Liver (tissue), 9 donors: ENCODE data around the gene COL27A1. TPM values are rescaled to one million over a fixed set of nuclear protein-coding genes. Genes with fewer than 3 reads are reported as not detected.

Experiments
- DNase-seq: peaks from one replicate; pipeline ENCODE4 v3.0.0-alpha.2; 2017; ENCODE audit warnings: low spot score
- H3K27ac ChIP-seq, 2 donors: one replicate each; pipeline ENCODE4 v1.7.0; 2013; ENCODE audit warnings: inconsistent platforms in 2 of 2, low read length in 2 of 2, control low read depth in 1 of 2, low read depth in 1 of 2, mild to moderate bottlenecking in 1 of 2
- H3K27me3 ChIP-seq, 4 donors: one replicate each; pipeline versions ENCODE4 v1.6.1 to v1.7.0; 2013; ENCODE audit warnings: low read length in 3 of 4, inconsistent platforms in 1 of 4, mild to moderate bottlenecking in 1 of 4, moderate library complexity in 1 of 4; ENCODE audit not compliant: control insufficient read depth in 4 of 4, insufficient read depth in 4 of 4
- H3K36me3 ChIP-seq, 4 donors: one replicate each; pipeline versions ENCODE4 v1.6.1 to v1.7.0; 2013; ENCODE audit warnings: low read length in 3 of 4, mild to moderate bottlenecking in 3 of 4, low read depth in 1 of 4, moderate library complexity in 1 of 4; ENCODE audit not compliant: control insufficient read depth in 4 of 4, insufficient read depth in 3 of 4
- H3K4me1 ChIP-seq, 4 donors: one replicate each; pipeline versions ENCODE4 v1.6.1 to v1.7.0; 2013; ENCODE audit warnings: low read length in 3 of 4, mild to moderate bottlenecking in 3 of 4, moderate library complexity in 1 of 4; ENCODE audit not compliant: control insufficient read depth in 4 of 4, insufficient read depth in 4 of 4
- H3K4me3 ChIP-seq, 3 donors: one replicate each; pipeline versions ENCODE4 v1.6.1 to v1.7.0; 2013; ENCODE audit warnings: low read length in 3 of 3, control low read depth in 1 of 3, low read depth in 1 of 3, mild to moderate bottlenecking in 1 of 3
- H3K9ac ChIP-seq, 2 donors: one replicate each; pipeline ENCODE4 v1.7.0; 2013; ENCODE audit warnings: low read length in 2 of 2, mild to moderate bottlenecking in 2 of 2, moderate library complexity in 2 of 2, control low read depth in 1 of 2, low read depth in 1 of 2
- H3K9me3 ChIP-seq, 4 donors: one replicate each; pipeline versions ENCODE4 v1.6.1 to v1.7.0; 2013; ENCODE audit warnings: low read length in 3 of 4; ENCODE audit not compliant: control insufficient read depth in 4 of 4
- EGR1 ChIP-seq, 2 donors: IDR thresholded peaks; 2 replicates each; pipeline ENCODE4 v1.6.1; 2016 to 2018; ENCODE audit warnings: antibody characterized with exemption in 2 of 2, low read depth in 2 of 2
- FOXA1 ChIP-seq: IDR thresholded peaks from 2 replicates; pipeline ENCODE4 v1.6.1; 2016; ENCODE audit warnings: antibody characterized with exemption
- FOXA2 ChIP-seq: IDR thresholded peaks from 2 replicates; pipeline ENCODE4 v1.6.1; 2016; ENCODE audit warnings: antibody characterized with exemption
- GABPA ChIP-seq, 2 donors: IDR thresholded peaks in 1 of 2; conservative IDR thresholded peaks in 1 of 2; 2 replicates each; pipeline ENCODE4 v1.6.1; 2016; ENCODE audit warnings: antibody characterized with exemption in 2 of 2, mild to moderate bottlenecking in 1 of 2, moderate library complexity in 1 of 2
- HNF4A ChIP-seq, 2 donors: conservative IDR thresholded peaks; 2 replicates each; pipeline ENCODE4 v1.6.1; 2016; ENCODE audit warnings: antibody characterized with exemption in 2 of 2, mild to moderate bottlenecking in 2 of 2
- HNF4G ChIP-seq: IDR thresholded peaks from 2 replicates; pipeline ENCODE4 v1.6.1; 2016; ENCODE audit warnings: antibody characterized with exemption
- JUND ChIP-seq, 2 donors: IDR thresholded peaks; 2 replicates each; pipeline ENCODE4 v1.6.1; 2016; ENCODE audit warnings: antibody characterized with exemption in 2 of 2
- MAX ChIP-seq: IDR thresholded peaks from 2 replicates; pipeline ENCODE4 v1.6.1; 2016; ENCODE audit warnings: antibody characterized with exemption
- NR2F2 ChIP-seq: IDR thresholded peaks from 2 replicates; pipeline ENCODE4 v1.6.1; 2016; ENCODE audit warnings: antibody characterized with exemption
- RAD21 ChIP-seq, 2 donors: IDR thresholded peaks; 2 replicates each; pipeline ENCODE4 v1.6.1; 2016; ENCODE audit warnings: antibody characterized with exemption in 2 of 2, mild to moderate bottlenecking in 2 of 2
- REST ChIP-seq: IDR thresholded peaks from 2 replicates; pipeline ENCODE4 v1.6.1; 2016; ENCODE audit warnings: antibody characterized with exemption, mild to moderate bottlenecking
- RXRA ChIP-seq, 2 donors: IDR thresholded peaks; 2 replicates each; pipeline ENCODE4 v1.6.1; 2017 to 2018; ENCODE audit warnings: antibody characterized with exemption in 2 of 2, mild to moderate bottlenecking in 1 of 2
- SP1 ChIP-seq: IDR thresholded peaks from 2 replicates; pipeline ENCODE4 v1.6.1; 2018; ENCODE audit warnings: antibody characterized with exemption, mild to moderate bottlenecking
- TAF1 ChIP-seq: conservative IDR thresholded peaks from 2 replicates; pipeline ENCODE4 v1.6.1; 2016; ENCODE audit warnings: antibody characterized with exemption, mild to moderate bottlenecking
- YY1 ChIP-seq: IDR thresholded peaks from 2 replicates; pipeline ENCODE4 v1.6.1; 2016; ENCODE audit warnings: antibody characterized with exemption, mild to moderate bottlenecking
- ZBTB33 ChIP-seq: IDR thresholded peaks from 2 replicates; pipeline ENCODE4 v1.6.1; 2016; ENCODE audit warnings: antibody characterized with exemption
- WGBS: extraction: QIAGEN DNeasy Blood & Tissue Kit; methylation state at CpG from one replicate; pipeline ENCODE4 v1.1.7; 2013; 5-methylcytosine and 5-hydroxymethylcytosine counted together
- polyA plus RNA-seq, 2 donors: library from polyadenylated mRNA; stranded (reverse) in 1 of 2; unstranded in 1 of 2; fragments of 200-250 nt in 1 of 2; fragments of >200 nt in 1 of 2; fragmentation: Nextera tagmentation in 1 of 2; extraction: Ambion mirVana in 1 of 2; gene quantifications; one replicate each; pipeline versions ENCODE4 v1.2.1 to v1.2.3, GENCODE V29; 2013 to 2015
- total RNA-seq, 2 donors: library from RNA; depleted of rRNA; stranded (reverse); fragments of >200 nt; gene quantifications; one replicate each; pipeline ENCODE4 v1.2.3, GENCODE V29; 2014
- TF ChIP-seq, protein P1 (sequence below): IDR thresholded peaks from 2 replicates; pipeline ENCODE4 v1.6.1; 2016; ENCODE audit warnings: antibody characterized with exemption
- TF ChIP-seq, protein P2 (sequence below): fragments of 150-350 bp; IDR thresholded peaks from 2 replicates; pipeline ENCODE4 v1.5.1; 2017; ENCODE audit warnings: improper control_type of control experiment, low read depth, low read length; ENCODE audit not compliant: missing input control
- donor health status: healthy.
- donor health status: healthy.
- donor health status: healthy.
- donor health status: healthy.
- donor health status: healthy.

COL27A1 gene
- total and polyA plus RNA-seq, 4 donors: 7.0 to 20.4 (median 12.0) TPM

GRCh38 chr9:114198249-114199040 lies 43.1 kb downstream of the COL27A1 start:
- 91% methylated on average over 8 of the region's 8 CpGs for WGBS
- H3K9ac ChIP-seq: no peak overlapping the region
- TF ChIP-seq HNF4G: no peak
- TF ChIP-seq RAD21 (IDR thresholded peaks at IDR 0.05): no peak
- TF ChIP-seq SP1: no peak
- TF ChIP-seq GABPA (IDR thresholded peaks at IDR 0.05 in 1 of 2, conservative IDR thresholded peaks at IDR 0.05 in 1 of 2): no peak
- TF ChIP-seq MAX: no peak
- no peak for TF ChIP-seq FOXA2
- TF ChIP-seq JUND (IDR thresholded peaks at IDR 0.05): no peak
- no peak for TF ChIP-seq REST
- no peak for TF ChIP-seq TAF1
- TF ChIP-seq, protein P1, sequence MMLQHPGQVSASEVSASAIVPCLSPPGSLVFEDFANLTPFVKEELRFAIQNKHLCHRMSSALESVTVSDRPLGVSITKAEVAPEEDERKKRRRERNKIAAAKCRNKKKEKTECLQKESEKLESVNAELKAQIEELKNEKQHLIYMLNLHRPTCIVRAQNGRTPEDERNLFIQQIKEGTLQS: no peak
- TF ChIP-seq YY1: no peak
- TF ChIP-seq RXRA (IDR thresholded peaks at IDR 0.05): no peak
- no peak for TF ChIP-seq HNF4A (conservative IDR thresholded peaks at IDR 0.05)
- H3K27ac ChIP-seq: no peak overlapping the region
- peaks cover 2 to 41% (median 22%) of the 10 kb centered on the region in 4 donors for H3K36me3 ChIP-seq
- H3K4me3 ChIP-seq: no peak overlapping the region
- no peak for DNase-seq
- no peaks in the 10 kb centered on the region for H3K9me3 ChIP-seq
- no peaks in the 10 kb centered on the region for H3K4me1 ChIP-seq
- no peaks in the 10 kb centered on the region for H3K27me3 ChIP-seq

DNA sequence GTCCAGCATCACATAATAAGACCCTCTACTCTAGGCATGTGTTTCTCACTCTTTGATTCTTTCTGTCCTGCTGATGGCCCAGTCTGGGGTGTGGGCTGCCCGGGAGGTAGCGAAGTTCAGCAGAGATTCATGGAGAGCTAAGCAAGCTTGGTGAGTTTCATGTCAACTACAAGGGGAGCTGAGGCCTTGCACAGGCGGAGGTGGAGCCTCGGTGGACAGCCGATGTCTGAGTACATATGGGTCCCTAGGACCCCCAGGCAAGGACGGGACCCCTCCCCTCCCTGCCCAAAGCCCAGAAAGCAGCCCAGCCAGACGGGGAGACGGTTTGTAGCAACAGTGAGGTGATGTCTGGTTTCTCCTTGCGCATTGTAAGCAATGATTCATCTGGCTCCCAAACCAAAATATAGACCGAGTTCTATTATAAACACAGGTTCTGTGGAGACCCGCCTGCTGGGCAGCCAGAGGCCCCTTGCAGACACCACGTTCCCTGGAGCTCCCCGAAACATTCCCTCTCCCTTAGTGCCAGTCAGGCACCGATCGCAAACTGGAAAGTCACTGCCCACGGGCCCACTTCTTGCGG lies 45.5 kb downstream of the COL27A1 start:
- H3K4me1 ChIP-seq: peaks cover 0 to 6% (median under 1%) of the 10 kb centered on the region in 4 donors
- H3K4me3 ChIP-seq: no peak overlapping the region
- no peak for DNase-seq
- no peaks in the 10 kb centered on the region for H3K9me3 ChIP-seq
- no peaks in the 10 kb centered on the region for H3K27me3 ChIP-seq
- H3K36me3 ChIP-seq: peaks cover 2 to 36% (median 18%) of the 10 kb centered on the region in 4 donors
- H3K9ac ChIP-seq: no peak overlapping the region
- no peak overlapping the region for H3K27ac ChIP-seq
- 92% methylated on average over 17 of the region's 17 CpGs for whole genome bisulfite sequencing
- TF ChIP-seq FOXA1 (no peak), JUND (IDR thresholded peaks at IDR 0.05) (no peak), MAX (no peak), RXRA (IDR thresholded peaks at IDR 0.05) (no peak), FOXA2 (no peak), GABPA (IDR thresholded peaks at IDR 0.05 in 1 of 2, conservative IDR thresholded peaks at IDR 0.05 in 1 of 2) (no peak), SP1 (no peak), HNF4A (conservative IDR thresholded peaks at IDR 0.05) (no peak), HNF4G (no peak), TAF1 (no peak), RAD21 (IDR thresholded peaks at IDR 0.05) (no peak), NR2F2 (no peak), EGR1 (IDR thresholded peaks at IDR 0.05; ENCODE audit: low read depth in 2 of 2) (no peak), YY1 (no peak), ZBTB33 (no peak)
- TF ChIP-seq, protein P1: no peak
- TF ChIP-seq, protein P2, sequence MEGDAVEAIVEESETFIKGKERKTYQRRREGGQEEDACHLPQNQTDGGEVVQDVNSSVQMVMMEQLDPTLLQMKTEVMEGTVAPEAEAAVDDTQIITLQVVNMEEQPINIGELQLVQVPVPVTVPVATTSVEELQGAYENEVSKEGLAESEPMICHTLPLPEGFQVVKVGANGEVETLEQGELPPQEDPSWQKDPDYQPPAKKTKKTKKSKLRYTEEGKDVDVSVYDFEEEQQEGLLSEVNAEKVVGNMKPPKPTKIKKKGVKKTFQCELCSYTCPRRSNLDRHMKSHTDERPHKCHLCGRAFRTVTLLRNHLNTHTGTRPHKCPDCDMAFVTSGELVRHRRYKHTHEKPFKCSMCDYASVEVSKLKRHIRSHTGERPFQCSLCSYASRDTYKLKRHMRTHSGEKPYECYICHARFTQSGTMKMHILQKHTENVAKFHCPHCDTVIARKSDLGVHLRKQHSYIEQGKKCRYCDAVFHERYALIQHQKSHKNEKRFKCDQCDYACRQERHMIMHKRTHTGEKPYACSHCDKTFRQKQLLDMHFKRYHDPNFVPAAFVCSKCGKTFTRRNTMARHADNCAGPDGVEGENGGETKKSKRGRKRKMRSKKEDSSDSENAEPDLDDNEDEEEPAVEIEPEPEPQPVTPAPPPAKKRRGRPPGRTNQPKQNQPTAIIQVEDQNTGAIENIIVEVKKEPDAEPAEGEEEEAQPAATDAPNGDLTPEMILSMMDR: no peak
